ENCODE results near the gene CELF4. TPM values are rescaled to one million over a fixed set of nuclear protein-coding genes. Genes with fewer than 3 reads are reported as not detected.

CELF4 gene
- total and polyA plus RNA-seq, 10 of the 15 experiments (the other 5 are each of a cell fraction or from before 2014, with no cell fraction given), result 0.03 to 0.32 TPM; not detected in 8

- ChIA-PET CTCF (interaction anchor here (0.9 kb wide), 1 partner anchor 13 kb away, joined by 3 read pairs; no protein-coding TSS in a partner anchor), SMC1A (ENCODE audit: uncharacterized antibody, unreplicated experiment) (no interaction called here), RAD21 (ENCODE audit: unreplicated experiment) (no interaction called here), POLR2A (no interaction called here)
- H3K9me3 ChIP-seq (replicated peaks; ENCODE audit: control insufficient read depth, insufficient read depth, low read length), result no peaks in the 10 kb centered on the region
- H3K79me2 ChIP-seq (ENCODE audit: control insufficient read depth, insufficient read depth, low read length), result no peaks in the 10 kb centered on the region
- no peaks in the 10 kb centered on the region for H3K4me1 ChIP-seq (ENCODE audit: control insufficient read depth, insufficient read depth, low read length)
- H3K27ac ChIP-seq (ENCODE audit: control insufficient read depth, insufficient read depth), result no peak overlapping the region
- TF ChIP-seq SIX5 (IDR thresholded peaks at IDR 0.05; ENCODE audit: low read depth, low read length, severe bottlenecking) (no peak), WRNIP1 (IDR thresholded peaks at IDR 0.05; ENCODE audit: borderline replicate concordance, low read depth, low read length) (no peak), CHD2 (IDR thresholded peaks at IDR 0.05; ENCODE audit: borderline replicate concordance, low read depth, low read length) (no peak), SPI1 (IDR thresholded peaks at IDR 0.05; ENCODE audit: borderline replicate concordance, insufficient read depth, low read depth, low read length) (no peak), RAD51 (IDR thresholded peaks at IDR 0.05) (no peak), EGR1 (IDR thresholded peaks at IDR 0.05; ENCODE audit: borderline replicate concordance in 1 of 2, low read depth in 2 of 2, low read length in 2 of 2) (no peak), USF2 (IDR thresholded peaks at IDR 0.05; ENCODE audit: borderline replicate concordance, low read depth, low read length) (no peak)
- H3K36me3 ChIP-seq (ENCODE audit: control insufficient read depth in 2 of 2, insufficient read depth in 2 of 2, low read length in 1 of 2), result no peaks in the 10 kb centered on the region
- no TSS peak for BruUV-seq (replicated peaks)
- no peak overlapping the region for H3K9ac ChIP-seq (ENCODE audit: control insufficient read depth, insufficient read depth, low read length)
- intact Hi-C loops (cut with micrococcal nuclease; ENCODE audit: unreplicated experiment) (no loop called here), in situ Hi-C loops (cut with MboI) (no loop called here)
- no peak overlapping the region for H2AFZ ChIP-seq (ENCODE audit: control insufficient read depth, low read depth, low read length)
- H3K4me2 ChIP-seq (ENCODE audit: control insufficient read depth, insufficient read depth), result no peak overlapping the region
- H4K20me1 ChIP-seq (ENCODE audit: control insufficient read depth, insufficient read depth), result no peaks in the 10 kb centered on the region
- 56% methylated on average over 9 of the region's 10 CpGs for WGBS (ENCODE audit: insufficient coverage, insufficient replicate concordance, low lambda C conversion rate, missing lambda C conversion rate)
- no peak overlapping the region for H3K4me3 ChIP-seq
- FAIRE-seq (no peak), ATAC-seq (no peak), DNase-seq (ENCODE audit: low read depth, low spot score) (no peak)
- no peaks in the 10 kb centered on the region; a peak in 1 of 4 replicates for H3K27me3 ChIP-seq (replicated peaks in 1 of 2; ENCODE audit: control insufficient read depth in 2 of 2, insufficient read depth in 2 of 2, low read length in 1 of 2)
Measured at GRCh38 chr18:37575646-37576045, 10.0 kb upstream of the CELF4 start.

DNA sequence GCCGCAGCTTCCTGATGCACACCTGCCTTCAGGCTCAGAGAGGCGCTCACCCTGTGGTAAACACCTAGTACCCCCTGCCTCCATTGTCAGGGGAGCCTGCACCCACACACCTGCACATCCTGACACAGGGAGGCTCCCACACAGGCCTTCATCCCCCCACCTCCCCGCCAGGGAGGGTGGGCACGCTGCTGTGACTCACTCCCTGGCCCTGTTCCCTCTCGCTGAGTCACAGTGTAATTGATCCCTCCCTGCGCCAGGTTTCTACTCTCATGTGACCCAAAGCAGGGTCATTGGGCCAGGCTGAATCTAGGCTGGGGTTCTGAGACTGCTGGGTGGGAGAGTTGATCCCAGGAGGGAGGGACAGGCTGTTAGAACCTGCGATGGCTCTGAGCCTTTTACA, 8.5 kb upstream of the CELF4 start:
- ChIA-PET POLR2A (no interaction called here), RAD21 (ENCODE audit: unreplicated experiment) (no interaction called here), SMC1A (ENCODE audit: uncharacterized antibody, unreplicated experiment) (no interaction called here), CTCF (no interaction called here)
- DNase-seq (ENCODE audit: low read depth, low spot score) (no peak), ATAC-seq (no peak), FAIRE-seq (no peak)
- no peaks in the 10 kb centered on the region; a peak in 1 of 4 replicates for H3K27me3 ChIP-seq (replicated peaks in 1 of 2; ENCODE audit: control insufficient read depth in 2 of 2, insufficient read depth in 2 of 2, low read length in 1 of 2)
- no peak overlapping the region for H3K27ac ChIP-seq (ENCODE audit: control insufficient read depth, insufficient read depth)
- no peak overlapping the region for H2AFZ ChIP-seq (ENCODE audit: control insufficient read depth, low read depth, low read length)
- H4K20me1 ChIP-seq (ENCODE audit: control insufficient read depth, insufficient read depth), result no peaks in the 10 kb centered on the region
- no peak overlapping the region for H3K4me3 ChIP-seq
- no peaks in the 10 kb centered on the region for H3K36me3 ChIP-seq (ENCODE audit: control insufficient read depth in 2 of 2, insufficient read depth in 2 of 2, low read length in 1 of 2)
- 18% methylated on average over 7 of the region's 7 CpGs for WGBS (ENCODE audit: insufficient coverage, insufficient replicate concordance, low lambda C conversion rate, missing lambda C conversion rate)
- H3K9ac ChIP-seq (ENCODE audit: control insufficient read depth, insufficient read depth, low read length), result no peak overlapping the region
- no TSS peak for BruUV-seq (replicated peaks)
- H3K9me3 ChIP-seq (replicated peaks; ENCODE audit: control insufficient read depth, insufficient read depth, low read length), result no peaks in the 10 kb centered on the region
- no peaks in the 10 kb centered on the region for H3K4me1 ChIP-seq (ENCODE audit: control insufficient read depth, insufficient read depth, low read length)
- in situ Hi-C loops (cut with MboI), result no loop called here
- intact Hi-C loops (cut with micrococcal nuclease; ENCODE audit: unreplicated experiment), result no loop called here
- no peaks in the 10 kb centered on the region for H3K79me2 ChIP-seq (ENCODE audit: control insufficient read depth, insufficient read depth, low read length)
- H3K4me2 ChIP-seq (ENCODE audit: control insufficient read depth, insufficient read depth), result no peak overlapping the region
- TF ChIP-seq EP300 (IDR thresholded peaks at IDR 0.05; ENCODE audit: borderline replicate concordance in 1 of 2, control insufficient read depth in 1 of 2, low read depth in 2 of 2, low read length in 2 of 2), result no peak
- no peak for TF ChIP-seq RB1 (IDR thresholded peaks at IDR 0.05; ENCODE audit: borderline replicate concordance)
- TF ChIP-seq EED (IDR thresholded peaks at IDR 0.05; ENCODE audit: low read depth), result no peak
- TF ChIP-seq ZNF687 (IDR thresholded peaks at IDR 0.05), result no peak
- no peak for TF ChIP-seq NRF1 (conservative IDR thresholded peaks at IDR 0.05; ENCODE audit: low read depth, low read length)

Data from GM12878 (cell line).